Psoas muscle (tissue), 8 donors: Measurements from ENCODE around the gene CNKSR3. TPM values are rescaled to one million over a fixed set of nuclear protein-coding genes. Genes with fewer than 3 reads are reported as not detected.

Experiments used
- ATAC-seq, 4 donors: fragments of 200-7000 bp; cut with Tn5 transposase; one replicate each; pipeline ENCODE4 v1.9.1; 2020; ENCODE audit warnings: moderate library complexity in 3 of 4, mild to moderate bottlenecking in 2 of 4
- DNase-seq, 2 donors: peaks; one replicate each; pipeline ENCODE4 v3.0.0-alpha.2; 2020
- H3K27ac ChIP-seq: fragments of 200-600 bp; one replicate; pipeline ENCODE4 v1.8.0; 2022
- H3K27me3 ChIP-seq, 3 donors: fragments of 200-600 bp in 1 of 3; one replicate each; pipeline versions ENCODE4 v1.6.1 to v1.8.0; 2013 to 2022; ENCODE audit warnings: low read length in 2 of 3, mild to moderate bottlenecking in 2 of 3, moderate library complexity in 1 of 3; ENCODE audit not compliant: insufficient read depth in 3 of 3
- H3K36me3 ChIP-seq, 2 donors: fragments of 200-600 bp in 1 of 2; one replicate each; pipeline versions ENCODE4 v1.6.1 to v1.8.0; 2013 to 2022; ENCODE audit warnings: low read depth in 1 of 2, mild to moderate bottlenecking in 1 of 2, moderate library complexity in 1 of 2; ENCODE audit not compliant: insufficient read depth in 1 of 2
- H3K4me1 ChIP-seq: fragments of 200-600 bp; one replicate; pipeline ENCODE4 v1.8.0; 2022
- H3K4me3 ChIP-seq: fragments of 200-600 bp; one replicate; pipeline ENCODE4 v1.8.0; 2022; ENCODE audit warnings: mild to moderate bottlenecking
- H3K9me3 ChIP-seq: fragments of 200-600 bp; one replicate; pipeline ENCODE4 v1.8.0; 2022
- WGBS, 3 donors: extraction: QIAGEN DNeasy Blood & Tissue Kit; methylation state at CpG; one replicate each; pipeline versions ENCODE4 v1.1.6 to v1.1.7; 2013; 5-methylcytosine and 5-hydroxymethylcytosine counted together
- intact Hi-C, 2 donors: fragments of 100-400 bp; cut with DNase I; formaldehyde crosslinking; loops; one replicate each; pipeline versions ENCODE4 v1.11.0 to v1.14.2; 2022
- polyA plus RNA-seq, 3 donors: library from polyadenylated mRNA; stranded (reverse); fragments of 200-250 nt; gene quantifications; one replicate each; pipeline ENCODE4 v1.2.3, GENCODE V29; 2013
- total RNA-seq, 4 donors: library from RNA; stranded (reverse); fragmentation: NEBNext Ultra II Directional in 2 of 4; extraction: Animal tissue kit (Norgen Biotek cat#: 25700) in 2 of 4; gene quantifications; one replicate each; pipeline versions ENCODE4 v1.2.1 to v1.2.4, GENCODE V29; 2021 to 2023
- TF ChIP-seq, protein P1 (sequence below): fragments of 200-600 bp; IDR thresholded peaks from one replicate; pipeline ENCODE4 v1.8.0; 2022; ENCODE audit warnings: antibody characterized with exemption
- donor health status: healthy with polysubstance abuse.
- donor health status: DM: no; HTN: no; CAD: no; lungs with moderate emphysema.
- donor health status: Bipolar disorder and iron deficiency.
- donor health status: healthy.
- donor health status: DM: yes; HTN: yes; CAD: no.
- donor health status: DM: no; HTN: no; CAD: no.
- donor health status: DM: no; HTN: no; CAD: no.
- donor health status: DM: yes; HTN: yes; CAD: no.

CNKSR3 gene
- total and polyA plus RNA-seq, 7 donors: 0.90 to 4.7 (median 2.3) TPM

DNA sequence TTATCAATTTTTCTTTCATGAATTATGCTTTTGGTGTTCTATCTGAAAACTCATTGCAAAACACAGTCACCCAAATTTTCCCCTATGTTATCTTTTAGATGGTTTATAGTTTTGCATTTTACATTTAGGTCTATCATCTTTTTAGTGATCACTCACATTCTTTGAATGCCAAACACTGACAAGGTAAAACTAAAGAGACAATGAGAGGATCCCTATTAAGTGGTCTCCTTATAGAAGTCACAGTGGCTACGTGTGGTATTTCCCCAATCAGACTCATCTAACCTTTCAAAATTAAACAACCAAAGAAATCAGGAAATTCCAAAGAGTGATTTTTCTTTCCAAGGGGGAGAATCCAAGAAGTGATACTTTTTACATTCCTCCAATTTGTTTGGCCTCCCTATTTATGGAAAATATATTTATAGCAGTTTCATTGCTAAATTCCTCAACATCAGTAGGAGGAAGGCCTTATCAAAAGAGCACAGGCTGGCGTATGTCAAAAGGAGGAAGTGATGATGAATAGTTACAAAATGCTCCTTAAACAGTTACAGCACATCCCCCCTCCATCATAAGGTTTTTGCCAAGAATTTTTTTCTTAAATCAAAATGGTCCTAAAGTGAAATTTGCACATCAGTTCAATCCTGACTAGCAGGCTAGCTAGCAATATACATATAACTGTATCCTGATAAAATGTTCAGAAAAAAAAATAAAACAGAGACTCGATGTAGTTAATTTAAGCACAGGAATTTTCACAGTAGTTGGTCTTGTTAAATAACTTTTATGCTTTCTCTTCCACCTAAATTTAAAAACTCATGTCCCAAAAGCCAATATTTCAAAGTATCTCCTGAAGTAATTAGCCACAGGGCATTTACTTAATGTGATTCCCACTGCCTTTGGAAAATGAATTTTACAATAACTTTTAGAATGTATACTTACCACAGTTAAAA is 77.7 kb downstream of the CNKSR3 start:
- no peak for ATAC-seq
- 56 to 69% (median 66%) methylated on average over 3 of the region's 3 CpGs for WGBS, 3 donors

DNA sequence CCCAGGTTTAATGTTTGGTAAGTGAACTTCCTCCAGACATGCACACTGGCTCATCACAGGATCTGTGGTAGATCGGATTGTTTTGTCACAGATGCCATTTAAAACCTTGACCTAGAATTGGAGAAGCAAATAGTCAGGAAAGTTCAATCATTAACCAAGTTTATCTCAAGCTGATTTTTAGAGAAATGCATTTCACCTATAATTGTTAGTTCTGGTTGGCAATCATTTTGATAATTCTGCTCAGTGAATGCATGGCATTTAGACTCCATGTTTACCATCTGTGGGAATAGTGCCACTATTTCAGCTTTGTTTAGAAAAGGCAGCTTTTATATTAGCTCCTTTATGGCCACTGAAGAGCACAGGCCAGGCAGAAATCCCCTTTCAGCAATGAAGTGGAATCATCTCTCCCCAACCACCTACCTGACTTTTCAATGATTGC is 80.0 kb downstream of the CNKSR3 start:
- no peaks in the 10 kb centered on the region for H3K27me3 ChIP-seq
- no peaks in the 10 kb centered on the region for H3K4me1 ChIP-seq
- DNase-seq: no peak
- no peaks in the 10 kb centered on the region for H3K36me3 ChIP-seq
- no peak overlapping the region for H3K4me3 ChIP-seq
- H3K27ac ChIP-seq: no peak overlapping the region
- no peak for ATAC-seq
- WGBS, 3 donors: 39 to 66% (median 49%) methylated on average over 1 of the region's 1 CpG
- intact Hi-C loops: no loop called here
- H3K9me3 ChIP-seq: no peaks in the 10 kb centered on the region
- TF ChIP-seq, protein P1, sequence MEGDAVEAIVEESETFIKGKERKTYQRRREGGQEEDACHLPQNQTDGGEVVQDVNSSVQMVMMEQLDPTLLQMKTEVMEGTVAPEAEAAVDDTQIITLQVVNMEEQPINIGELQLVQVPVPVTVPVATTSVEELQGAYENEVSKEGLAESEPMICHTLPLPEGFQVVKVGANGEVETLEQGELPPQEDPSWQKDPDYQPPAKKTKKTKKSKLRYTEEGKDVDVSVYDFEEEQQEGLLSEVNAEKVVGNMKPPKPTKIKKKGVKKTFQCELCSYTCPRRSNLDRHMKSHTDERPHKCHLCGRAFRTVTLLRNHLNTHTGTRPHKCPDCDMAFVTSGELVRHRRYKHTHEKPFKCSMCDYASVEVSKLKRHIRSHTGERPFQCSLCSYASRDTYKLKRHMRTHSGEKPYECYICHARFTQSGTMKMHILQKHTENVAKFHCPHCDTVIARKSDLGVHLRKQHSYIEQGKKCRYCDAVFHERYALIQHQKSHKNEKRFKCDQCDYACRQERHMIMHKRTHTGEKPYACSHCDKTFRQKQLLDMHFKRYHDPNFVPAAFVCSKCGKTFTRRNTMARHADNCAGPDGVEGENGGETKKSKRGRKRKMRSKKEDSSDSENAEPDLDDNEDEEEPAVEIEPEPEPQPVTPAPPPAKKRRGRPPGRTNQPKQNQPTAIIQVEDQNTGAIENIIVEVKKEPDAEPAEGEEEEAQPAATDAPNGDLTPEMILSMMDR: no peak

More for the DNA sequence above, 77.7 kb downstream of the CNKSR3 start:
- intact Hi-C loops: no loop called here
- no peaks in the 10 kb centered on the region for H3K36me3 ChIP-seq
- TF ChIP-seq, protein P1: no peak
- no peaks in the 10 kb centered on the region for H3K27me3 ChIP-seq
- no peaks in the 10 kb centered on the region for H3K4me1 ChIP-seq
- no peaks in the 10 kb centered on the region for H3K9me3 ChIP-seq
- H3K4me3 ChIP-seq: no peak overlapping the region
- no peak overlapping the region for H3K27ac ChIP-seq
- no peak for DNase-seq

DNA sequence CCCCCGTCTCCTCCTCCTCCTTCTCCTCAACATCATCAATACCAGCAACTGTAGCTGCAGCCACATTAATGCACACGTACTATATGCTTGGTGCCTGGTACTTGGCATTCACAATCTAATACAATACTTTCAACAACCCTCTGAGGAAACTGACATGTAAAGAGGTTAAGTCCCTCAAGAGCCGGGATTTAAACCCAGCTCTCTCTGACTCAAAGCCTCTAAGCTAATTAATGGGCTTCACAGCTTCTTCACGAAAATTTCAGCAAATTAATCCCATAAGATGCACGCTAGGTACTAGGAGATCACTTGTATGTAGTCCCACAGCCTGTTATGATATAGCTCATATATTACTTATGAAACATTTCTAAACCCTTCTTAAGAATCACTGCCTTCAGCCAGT is 80.8 kb downstream of the CNKSR3 start:
- no peaks in the 10 kb centered on the region for H3K36me3 ChIP-seq
- H3K9me3 ChIP-seq: no peaks in the 10 kb centered on the region
- TF ChIP-seq, protein P1: no peak
- H3K27ac ChIP-seq: no peak overlapping the region
- H3K4me3 ChIP-seq: no peak overlapping the region
- no peaks in the 10 kb centered on the region for H3K4me1 ChIP-seq
- ATAC-seq: no peak
- H3K27me3 ChIP-seq: no peaks in the 10 kb centered on the region
- intact Hi-C loops: no loop called here
- no peak for DNase-seq
- 88 to 96% (median 89%) methylated on average over 5 of the region's 5 CpGs for WGBS, 3 donors

DNA sequence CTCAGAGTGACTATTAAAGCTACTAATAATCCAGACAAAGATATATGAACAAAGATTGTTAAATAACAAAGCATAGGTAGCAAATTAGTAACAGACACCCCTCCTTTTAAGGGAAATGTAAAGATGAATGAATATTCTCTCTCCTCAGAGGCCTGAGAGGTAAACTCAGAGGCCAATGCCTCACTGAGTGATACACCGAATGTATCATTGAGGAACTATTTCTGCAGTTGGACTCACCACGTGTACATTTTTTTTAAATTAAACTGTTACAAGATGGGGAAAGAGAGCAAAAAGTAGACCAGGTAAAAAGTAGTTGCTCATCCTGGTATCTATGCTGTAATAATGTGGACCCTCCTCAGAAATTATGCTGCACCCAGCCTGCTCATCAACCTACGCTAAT is 81.6 kb downstream of the CNKSR3 start:
- no peak for ATAC-seq
- Histone ChIP-seq H3K36me3 (no peaks in the 10 kb centered on the region), H3K27ac (no peak overlapping the region), H3K4me3 (no peak overlapping the region), H3K27me3 (no peaks in the 10 kb centered on the region), H3K9me3 (no peaks in the 10 kb centered on the region), H3K4me1 (no peaks in the 10 kb centered on the region)
- intact Hi-C loops: no loop called here
- TF ChIP-seq, protein P1: no peak
- DNase-seq: no peak
- WGBS, 3 donors: 90 to 91% (median 91%) methylated on average over 3 of the region's 3 CpGs
